22Rv1 (cell line): Measurements from ENCODE around the gene SLCO2B1.

Source experiments
- ZFX ChIP-seq: fragments of 450-650 bp; IDR thresholded peaks from 2 replicates; pipeline ENCODE4 v1.6.1; 2017; ENCODE audit warnings: antibody characterized with exemption, borderline replicate concordance
- TF ChIP-seq, protein P1 (sequence below): fragments of 450-650 bp; IDR thresholded peaks from 2 replicates; pipeline ENCODE4 v1.5.1; 2017; ENCODE audit warnings: mild to moderate bottlenecking

DNA sequence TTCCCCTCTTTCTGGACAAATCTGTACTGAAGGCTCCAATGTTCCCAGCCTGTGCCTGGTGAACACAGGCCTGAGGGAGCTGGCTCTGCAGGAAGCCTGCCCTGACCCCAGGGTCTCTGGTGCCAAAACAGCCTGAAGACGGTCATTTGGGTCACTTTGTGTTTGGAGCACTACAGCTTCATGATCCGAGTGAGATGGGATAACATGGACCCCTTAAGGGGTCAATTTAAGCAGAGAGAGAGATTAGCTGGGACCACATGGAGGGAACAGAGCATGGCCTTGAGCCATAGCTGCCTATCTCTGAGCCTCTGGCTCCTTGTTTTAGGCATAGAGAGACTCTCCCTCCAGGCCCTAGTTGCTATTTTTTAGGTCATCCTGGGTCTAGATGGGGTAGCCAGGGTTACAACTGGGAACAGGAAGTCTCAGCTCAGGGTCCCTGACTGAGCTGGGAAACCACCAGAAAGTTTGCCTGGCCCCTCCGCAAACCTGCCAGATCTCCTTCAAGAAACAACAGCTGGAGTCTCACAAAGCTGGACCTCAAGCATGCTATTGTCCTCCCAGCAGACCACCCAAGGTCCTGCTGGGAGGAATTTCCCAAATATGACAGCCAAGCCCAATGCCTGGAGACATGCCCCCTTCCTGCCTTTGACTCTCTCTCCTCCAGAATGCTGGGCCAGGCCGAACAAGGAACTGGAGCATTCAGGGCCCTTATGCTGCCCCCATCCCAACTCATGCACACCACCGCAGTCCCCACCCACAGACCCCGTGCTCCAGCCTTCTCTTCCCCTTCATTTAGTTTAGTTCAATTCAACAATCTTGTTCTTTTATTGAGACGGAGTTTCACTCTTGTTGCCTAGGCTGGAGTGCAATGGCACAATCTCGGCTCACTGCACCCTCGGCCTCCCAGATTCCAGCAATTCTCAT lies 4.0 kb downstream of the SLCO2B1 start:
- TF ChIP-seq, protein P1, sequence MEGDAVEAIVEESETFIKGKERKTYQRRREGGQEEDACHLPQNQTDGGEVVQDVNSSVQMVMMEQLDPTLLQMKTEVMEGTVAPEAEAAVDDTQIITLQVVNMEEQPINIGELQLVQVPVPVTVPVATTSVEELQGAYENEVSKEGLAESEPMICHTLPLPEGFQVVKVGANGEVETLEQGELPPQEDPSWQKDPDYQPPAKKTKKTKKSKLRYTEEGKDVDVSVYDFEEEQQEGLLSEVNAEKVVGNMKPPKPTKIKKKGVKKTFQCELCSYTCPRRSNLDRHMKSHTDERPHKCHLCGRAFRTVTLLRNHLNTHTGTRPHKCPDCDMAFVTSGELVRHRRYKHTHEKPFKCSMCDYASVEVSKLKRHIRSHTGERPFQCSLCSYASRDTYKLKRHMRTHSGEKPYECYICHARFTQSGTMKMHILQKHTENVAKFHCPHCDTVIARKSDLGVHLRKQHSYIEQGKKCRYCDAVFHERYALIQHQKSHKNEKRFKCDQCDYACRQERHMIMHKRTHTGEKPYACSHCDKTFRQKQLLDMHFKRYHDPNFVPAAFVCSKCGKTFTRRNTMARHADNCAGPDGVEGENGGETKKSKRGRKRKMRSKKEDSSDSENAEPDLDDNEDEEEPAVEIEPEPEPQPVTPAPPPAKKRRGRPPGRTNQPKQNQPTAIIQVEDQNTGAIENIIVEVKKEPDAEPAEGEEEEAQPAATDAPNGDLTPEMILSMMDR = no peak
- no peak for TF ChIP-seq ZFX
